MM.1S (cell line): ENCODE measurements around the gene UCHL5.

Experiments
- CTCF ChIP-seq: fragments of 300-600 bp; sonication (generic); IDR thresholded peaks from 2 replicates; pipeline ENCODE4 v1.5.1; 2016; ENCODE audit warnings: antibody characterized with exemption, low read length, mixed read lengths
- EZH2 ChIP-seq: fragments of 300-600 bp; sonication (generic); optimal IDR thresholded peaks from 2 replicates; pipeline ENCODE3; 2017; ENCODE audit warnings: low read depth, mild to moderate bottlenecking, antibody characterized with exemption, low read length, mixed read lengths
- EZH2phosphoT487 ChIP-seq: fragments of 300-600 bp; sonication (generic); IDR thresholded peaks from 2 replicates; pipeline ENCODE4 v1.6.1; 2018; ENCODE audit warnings: antibody characterized with exemption, low read length

- TF ChIP-seq EZH2phosphoT487 (no peak), CTCF (no peak), EZH2 (no peak)
Observed at GRCh38 chr1:193030280-193030679, 28.9 kb downstream of the UCHL5 start.
